Lower leg skin (tissue), 3 donors: Measurements from ENCODE around the gene RPP38.

ENCODE experiments used
- POLR2A ChIP-seq, 2 donors: fragments of 450-650 bp; IDR thresholded peaks; one replicate each; pipeline ENCODE4 v1.6.1; 2016 to 2017; ENCODE audit warnings: antibody characterized with exemption in 2 of 2, mild to moderate bottlenecking in 1 of 2, moderate library complexity in 1 of 2
- TF ChIP-seq, protein P1 (sequence below), 3 donors: fragments of 450-650 bp; IDR thresholded peaks; one replicate each; pipeline ENCODE4 v1.5.1; 2016; ENCODE audit warnings: antibody characterized with exemption in 3 of 3, mild to moderate bottlenecking in 3 of 3, moderate library complexity in 2 of 3

DNA sequence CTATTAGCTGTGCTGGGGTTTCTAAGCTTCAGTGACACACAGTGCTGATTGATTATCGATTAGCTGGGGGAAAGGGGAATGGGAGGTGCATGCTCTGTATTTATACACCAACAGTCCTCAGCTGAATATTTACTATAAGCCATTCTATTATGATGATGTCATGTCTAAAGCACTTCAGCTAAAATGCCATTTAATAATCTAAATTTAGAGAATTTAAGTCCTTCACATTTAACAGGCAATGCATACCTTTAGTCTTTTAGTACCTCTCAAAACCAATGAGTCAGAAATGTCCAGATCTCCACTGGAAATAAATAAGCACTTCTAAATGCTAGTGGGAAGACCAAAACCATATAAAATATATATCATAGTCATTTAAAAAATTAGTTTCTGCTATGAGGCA is 24.6 kb downstream of the RPP38 start:
- TF ChIP-seq POLR2A (IDR thresholded peaks at IDR 0.05) = no peak
- TF ChIP-seq, protein P1, sequence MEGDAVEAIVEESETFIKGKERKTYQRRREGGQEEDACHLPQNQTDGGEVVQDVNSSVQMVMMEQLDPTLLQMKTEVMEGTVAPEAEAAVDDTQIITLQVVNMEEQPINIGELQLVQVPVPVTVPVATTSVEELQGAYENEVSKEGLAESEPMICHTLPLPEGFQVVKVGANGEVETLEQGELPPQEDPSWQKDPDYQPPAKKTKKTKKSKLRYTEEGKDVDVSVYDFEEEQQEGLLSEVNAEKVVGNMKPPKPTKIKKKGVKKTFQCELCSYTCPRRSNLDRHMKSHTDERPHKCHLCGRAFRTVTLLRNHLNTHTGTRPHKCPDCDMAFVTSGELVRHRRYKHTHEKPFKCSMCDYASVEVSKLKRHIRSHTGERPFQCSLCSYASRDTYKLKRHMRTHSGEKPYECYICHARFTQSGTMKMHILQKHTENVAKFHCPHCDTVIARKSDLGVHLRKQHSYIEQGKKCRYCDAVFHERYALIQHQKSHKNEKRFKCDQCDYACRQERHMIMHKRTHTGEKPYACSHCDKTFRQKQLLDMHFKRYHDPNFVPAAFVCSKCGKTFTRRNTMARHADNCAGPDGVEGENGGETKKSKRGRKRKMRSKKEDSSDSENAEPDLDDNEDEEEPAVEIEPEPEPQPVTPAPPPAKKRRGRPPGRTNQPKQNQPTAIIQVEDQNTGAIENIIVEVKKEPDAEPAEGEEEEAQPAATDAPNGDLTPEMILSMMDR (IDR thresholded peaks at IDR 0.05) = no peak
